ENCODE results near the gene B4GALT2.

The B4GALT2 gene

DNA sequence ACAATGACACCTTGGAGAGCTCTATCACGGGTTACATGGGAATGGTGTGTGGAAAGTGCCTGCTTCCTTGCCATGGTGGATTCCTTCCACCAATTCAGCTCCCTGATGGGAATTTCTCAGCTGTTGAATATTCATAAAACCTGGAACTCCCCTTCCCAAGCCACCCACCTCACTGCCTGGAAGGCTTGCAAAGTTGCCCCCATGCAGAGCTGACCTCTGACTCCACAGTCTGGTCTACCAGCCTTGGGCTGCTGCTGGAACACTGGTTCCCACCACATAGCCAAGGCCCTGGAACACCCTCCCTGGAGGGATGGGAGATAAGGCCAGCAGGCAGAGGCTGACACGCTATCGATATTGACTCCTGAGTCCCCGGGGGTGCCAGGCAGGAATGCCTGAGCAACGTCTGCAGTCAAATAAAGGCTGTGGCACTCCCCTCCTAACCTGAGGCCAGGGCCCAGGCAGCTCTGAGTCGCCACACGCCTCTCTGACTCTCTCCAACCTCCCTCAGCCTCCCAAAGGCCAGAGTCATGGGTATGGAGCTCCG is 21.2 kb downstream of the B4GALT2 start:
- no peak overlapping the region for H3K4me3 ChIP-seq (ENCODE audit: low read depth, low read length)
- no peak for DNase-seq (ENCODE audit: low read depth, low spot score)
- TF ChIP-seq, protein P1, sequence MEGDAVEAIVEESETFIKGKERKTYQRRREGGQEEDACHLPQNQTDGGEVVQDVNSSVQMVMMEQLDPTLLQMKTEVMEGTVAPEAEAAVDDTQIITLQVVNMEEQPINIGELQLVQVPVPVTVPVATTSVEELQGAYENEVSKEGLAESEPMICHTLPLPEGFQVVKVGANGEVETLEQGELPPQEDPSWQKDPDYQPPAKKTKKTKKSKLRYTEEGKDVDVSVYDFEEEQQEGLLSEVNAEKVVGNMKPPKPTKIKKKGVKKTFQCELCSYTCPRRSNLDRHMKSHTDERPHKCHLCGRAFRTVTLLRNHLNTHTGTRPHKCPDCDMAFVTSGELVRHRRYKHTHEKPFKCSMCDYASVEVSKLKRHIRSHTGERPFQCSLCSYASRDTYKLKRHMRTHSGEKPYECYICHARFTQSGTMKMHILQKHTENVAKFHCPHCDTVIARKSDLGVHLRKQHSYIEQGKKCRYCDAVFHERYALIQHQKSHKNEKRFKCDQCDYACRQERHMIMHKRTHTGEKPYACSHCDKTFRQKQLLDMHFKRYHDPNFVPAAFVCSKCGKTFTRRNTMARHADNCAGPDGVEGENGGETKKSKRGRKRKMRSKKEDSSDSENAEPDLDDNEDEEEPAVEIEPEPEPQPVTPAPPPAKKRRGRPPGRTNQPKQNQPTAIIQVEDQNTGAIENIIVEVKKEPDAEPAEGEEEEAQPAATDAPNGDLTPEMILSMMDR (IDR thresholded peaks at IDR 0.05; ENCODE audit: low read depth, low read length) = no peak
- in situ Hi-C loops (cut with HindIII; ENCODE audit: low sequenced_read_pairs) = no loop called here

DNA sequence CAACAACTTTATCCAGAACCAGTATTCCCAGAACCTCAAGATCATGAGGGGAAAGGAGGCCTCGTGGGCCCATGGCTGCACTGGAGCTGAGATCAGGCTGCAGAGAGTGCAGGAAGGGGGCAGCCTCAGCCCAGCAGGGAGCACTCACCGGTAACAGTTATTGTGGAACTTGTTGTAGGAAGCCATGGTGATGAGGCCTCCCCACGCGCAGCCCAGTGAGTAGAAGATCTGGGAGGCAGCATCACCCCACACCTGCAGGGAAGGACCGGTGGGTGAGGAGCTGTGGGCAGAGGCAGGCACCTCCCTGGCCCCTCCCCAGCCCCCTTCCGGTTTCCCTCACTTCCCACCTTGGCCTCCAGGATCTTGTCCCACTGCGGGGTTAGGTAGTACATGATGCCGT is 23.2 kb downstream of the B4GALT2 start:
- TF ChIP-seq, protein P1 (IDR thresholded peaks at IDR 0.05; ENCODE audit: low read depth, low read length) = no peak
- DNase-seq (ENCODE audit: low read depth, low spot score) = no peak
- in situ Hi-C loops (cut with HindIII; ENCODE audit: low sequenced_read_pairs) = no loop called here
- H3K4me3 ChIP-seq (ENCODE audit: low read depth, low read length) = no peak overlapping the region

DNA sequence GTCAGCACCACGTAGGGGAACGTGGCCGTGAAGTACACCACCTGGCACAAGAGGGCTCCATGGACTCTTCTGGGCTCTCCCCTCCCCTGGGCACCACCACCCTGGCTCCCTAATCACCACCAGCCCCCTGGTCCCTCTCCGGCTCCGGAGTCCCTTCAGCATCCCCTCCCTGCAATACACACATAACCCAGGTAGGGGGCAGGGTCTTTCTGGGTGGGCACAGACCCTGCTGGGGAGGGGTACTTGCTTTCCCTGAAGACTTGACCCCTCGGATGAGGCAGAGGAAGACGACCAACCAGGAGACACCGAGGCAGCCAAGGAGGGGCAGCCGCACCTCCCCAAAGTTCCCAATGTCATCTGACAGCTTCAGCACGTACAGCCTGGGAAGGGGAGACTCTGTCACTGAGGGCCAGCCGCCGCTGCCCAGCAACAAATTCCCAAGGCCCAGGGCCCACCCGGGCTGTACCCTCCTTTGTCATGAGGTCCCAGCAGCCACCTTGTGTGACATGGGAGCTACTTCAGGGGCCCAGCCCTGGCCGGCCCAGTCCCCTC is 23.7 kb downstream of the B4GALT2 start:
- TF ChIP-seq, protein P1 (IDR thresholded peaks at IDR 0.05; ENCODE audit: low read depth, low read length) = peak; percentile 46
- H3K4me3 ChIP-seq (ENCODE audit: low read depth, low read length) = no peak overlapping the region
- no peak for DNase-seq (ENCODE audit: low read depth, low spot score)
- in situ Hi-C loops (cut with HindIII; ENCODE audit: low sequenced_read_pairs) = no loop called here

DNA sequence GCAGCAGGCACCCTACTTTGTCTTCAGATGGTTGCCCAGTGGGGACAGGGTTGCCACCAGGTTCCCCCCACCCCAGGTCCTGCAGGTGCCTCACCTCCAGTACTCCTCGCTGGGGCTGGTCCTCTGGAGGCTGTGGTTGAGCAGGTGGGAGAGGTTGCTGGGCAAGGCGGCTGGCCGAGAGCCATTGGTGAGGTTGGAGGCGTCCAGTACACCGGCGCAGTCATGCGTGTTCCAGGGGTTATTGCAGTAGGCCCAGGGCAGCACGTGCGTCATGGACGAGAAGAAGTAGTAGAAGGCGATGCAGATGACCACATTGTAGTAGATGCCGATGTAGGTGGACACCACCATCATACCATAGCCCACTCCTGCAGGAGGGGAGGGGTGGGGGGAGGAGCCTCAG is 29.2 kb downstream of the B4GALT2 start:
- TF ChIP-seq, protein P1 (IDR thresholded peaks at IDR 0.05; ENCODE audit: low read depth, low read length) = no peak
- no peak for DNase-seq (ENCODE audit: low read depth, low spot score)
- no peak overlapping the region for H3K4me3 ChIP-seq (ENCODE audit: low read depth, low read length)
- in situ Hi-C loops (cut with HindIII; ENCODE audit: low sequenced_read_pairs) = no loop called here

DNA sequence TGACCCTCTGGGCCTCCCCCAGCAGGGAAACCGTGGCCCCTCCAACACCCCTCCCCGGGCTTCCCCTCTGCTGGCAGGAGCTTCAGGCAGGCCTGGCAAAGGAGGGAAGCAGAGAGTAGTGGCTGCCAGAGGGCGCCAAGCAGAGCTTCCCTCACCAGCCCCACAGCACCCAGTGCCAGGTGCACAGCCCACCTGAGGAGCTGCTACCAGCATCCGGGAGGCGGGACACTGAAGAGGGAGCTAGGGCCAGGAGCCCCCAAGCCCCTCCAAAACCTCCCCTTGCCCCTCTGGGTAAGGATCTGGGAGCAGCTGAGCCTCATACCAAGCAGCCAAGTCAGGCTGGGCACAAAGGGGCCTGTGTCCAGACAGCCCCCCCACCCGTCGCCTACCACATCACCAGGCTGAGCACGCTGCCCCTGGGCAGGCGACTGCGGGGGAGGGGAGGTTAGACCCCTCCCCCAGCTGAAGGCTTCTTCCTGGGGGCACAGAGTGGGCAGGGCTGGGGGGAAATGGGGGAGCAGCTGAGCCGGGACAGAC is 32.0 kb downstream of the B4GALT2 start:
- no peak for DNase-seq (ENCODE audit: low read depth, low spot score)
- TF ChIP-seq, protein P1 (IDR thresholded peaks at IDR 0.05; ENCODE audit: low read depth, low read length) = no peak
- no peak overlapping the region for H3K4me3 ChIP-seq (ENCODE audit: low read depth, low read length)
- in situ Hi-C loops (cut with HindIII; ENCODE audit: low sequenced_read_pairs) = no loop called here

DNA sequence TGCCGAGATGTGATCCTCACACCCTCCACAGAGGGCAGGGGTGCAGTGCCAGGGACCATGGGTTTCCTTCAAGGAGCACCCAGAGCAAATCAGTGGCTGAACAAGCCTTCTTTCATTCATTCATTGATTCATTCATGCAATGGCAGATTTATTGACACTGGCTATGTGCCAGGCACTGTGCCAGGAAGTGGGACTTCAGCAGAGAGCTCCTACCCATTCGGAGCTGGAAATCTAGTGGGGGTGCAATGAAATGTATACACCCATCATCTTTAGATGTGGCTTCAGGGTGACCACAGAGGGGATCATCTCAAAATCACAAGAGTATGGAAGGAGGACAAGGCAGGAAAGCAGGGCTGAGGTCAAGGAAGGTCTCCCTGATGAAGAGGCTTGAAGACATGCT is 33.4 kb downstream of the B4GALT2 start:
- in situ Hi-C loops (cut with HindIII; ENCODE audit: low sequenced_read_pairs) = no loop called here
- H3K4me3 ChIP-seq (ENCODE audit: low read depth, low read length) = no peak overlapping the region
- TF ChIP-seq, protein P1 (IDR thresholded peaks at IDR 0.05; ENCODE audit: low read depth, low read length) = no peak
- DNase-seq (ENCODE audit: low read depth, low spot score) = no peak
